Myocyte (in vitro differentiated cells): Measurements from ENCODE around the gene PFKFB4. TPM values are rescaled to one million over a fixed set of nuclear protein-coding genes. Genes with fewer than 3 reads are reported as not detected.
"Not testable (repeated sequence)": the region's sequence is repeated elsewhere in the genome, so short reads cannot be mapped to it uniquely, and the experiment has no call there.

Source experiments
- DNase-seq: peaks from one replicate; pipeline ENCODE4 v3.0.0-alpha.2; 2012; ENCODE audit warnings: low read depth
- total RNA-seq: library from RNA; depleted of rRNA; stranded (reverse); fragments of >200 nt; gene quantifications from 2 replicates; pipeline ENCODE4 v1.2.3, GENCODE V29; 2014

The PFKFB4 gene
- total RNA-seq, 1 donor from 2014 or later, result 8.1 TPM

DNA sequence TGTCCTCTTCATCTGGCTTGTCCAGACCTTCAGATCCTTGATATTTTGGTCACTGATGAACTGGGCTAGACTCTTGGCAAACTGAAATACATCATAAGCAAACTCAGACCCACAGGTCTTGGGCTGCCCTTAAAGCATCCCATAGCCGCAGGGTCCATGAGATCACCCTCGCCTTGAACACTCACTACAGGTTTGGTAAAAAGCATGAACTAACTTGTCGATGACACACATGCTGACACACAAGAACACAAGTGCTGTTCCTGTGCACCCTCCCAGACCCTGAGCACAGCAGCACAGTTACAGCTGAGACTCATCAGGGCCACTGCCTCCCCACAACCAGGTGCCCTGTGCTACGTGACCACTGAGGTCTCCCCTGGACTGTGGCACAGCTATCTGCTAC, 21.0 kb downstream of the PFKFB4 start:
- DNase-seq, result no peak

DNA sequence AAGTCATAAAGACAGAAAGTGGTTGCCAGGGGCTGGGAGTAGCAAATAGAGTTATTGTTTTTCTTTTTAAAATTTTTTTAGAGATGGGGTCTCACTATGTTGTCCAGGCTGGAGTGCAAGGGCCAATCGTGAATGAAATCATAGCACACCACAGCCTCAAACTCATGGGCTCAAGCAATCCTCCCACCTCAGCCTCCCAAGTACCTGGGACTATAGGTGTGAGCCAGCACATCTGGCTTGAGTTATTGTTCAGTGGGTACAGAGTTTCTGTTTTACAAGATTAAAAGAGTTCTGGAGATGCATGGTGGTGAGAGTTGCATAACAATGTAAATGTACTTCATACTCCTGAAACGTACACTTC, 23.6 kb downstream of the PFKFB4 start:
- no peak for DNase-seq

DNA sequence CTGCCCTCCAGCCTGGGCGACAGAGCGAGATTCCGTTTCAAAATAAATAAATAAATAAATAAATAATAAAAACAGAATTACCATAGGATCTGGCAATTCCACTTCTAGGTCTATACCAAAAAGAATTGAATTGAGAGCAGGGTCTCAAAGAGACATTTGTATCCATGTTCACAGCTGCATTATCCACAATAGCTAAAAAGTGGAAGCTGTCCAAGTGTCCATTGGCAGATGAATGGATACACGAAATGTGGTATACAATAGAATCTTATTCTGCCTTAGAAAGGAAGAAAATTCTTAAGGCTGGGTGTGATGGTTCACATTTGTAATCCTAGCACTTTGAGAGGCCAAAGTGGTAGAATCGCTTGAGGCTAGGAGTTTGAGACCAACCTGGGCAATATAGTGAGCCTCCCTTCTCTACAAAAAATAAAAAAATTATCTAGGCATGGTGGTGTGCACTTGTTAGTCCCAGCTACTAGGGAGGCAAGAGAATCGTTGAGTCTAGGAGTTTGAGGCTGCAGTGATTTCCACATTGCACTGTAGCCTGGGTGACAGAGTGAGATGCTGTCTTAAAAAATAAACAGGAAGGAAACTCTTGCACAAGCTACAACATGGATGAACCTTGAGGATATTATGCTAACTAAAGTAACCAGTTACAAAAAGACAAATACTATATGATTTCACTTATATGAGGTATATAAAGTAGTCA, 24.2 kb downstream of the PFKFB4 start:
- no peak for DNase-seq

GRCh38 chr3:48530701-48531100, 25.9 kb downstream of the PFKFB4 start:
- not testable (repeated sequence) for DNase-seq

- no peak for DNase-seq
Observed at GRCh38 chr3:48528754-48529153, 27.8 kb downstream of the PFKFB4 start.

- DNase-seq, result no peak
Observed at GRCh38 chr3:48528048-48528447, 28.6 kb downstream of the PFKFB4 start.

DNA sequence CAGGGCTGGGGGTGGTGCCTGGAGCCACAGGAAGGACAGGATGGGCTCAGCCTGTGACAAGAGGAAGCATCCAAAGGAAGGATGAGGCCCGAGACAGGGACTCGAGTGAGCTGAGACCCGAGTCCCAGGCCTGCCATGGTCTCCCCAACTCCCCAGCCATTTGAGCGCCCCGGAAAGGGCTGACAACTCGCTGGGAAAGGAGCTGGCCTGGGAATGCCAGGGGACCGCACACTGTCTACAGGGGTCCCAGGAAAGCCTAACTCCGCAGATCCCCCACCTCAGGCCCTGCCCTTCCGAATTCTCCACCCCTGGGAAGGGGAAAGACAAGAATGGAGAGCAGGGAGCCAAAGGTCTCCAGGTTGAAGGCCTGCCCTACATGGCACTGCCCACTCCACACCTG, 31.6 kb downstream of the PFKFB4 start:
- no peak for DNase-seq

- no peak for DNase-seq
Observed at GRCh38 chr3:48521635-48522034, 35.0 kb downstream of the PFKFB4 start.

DNA sequence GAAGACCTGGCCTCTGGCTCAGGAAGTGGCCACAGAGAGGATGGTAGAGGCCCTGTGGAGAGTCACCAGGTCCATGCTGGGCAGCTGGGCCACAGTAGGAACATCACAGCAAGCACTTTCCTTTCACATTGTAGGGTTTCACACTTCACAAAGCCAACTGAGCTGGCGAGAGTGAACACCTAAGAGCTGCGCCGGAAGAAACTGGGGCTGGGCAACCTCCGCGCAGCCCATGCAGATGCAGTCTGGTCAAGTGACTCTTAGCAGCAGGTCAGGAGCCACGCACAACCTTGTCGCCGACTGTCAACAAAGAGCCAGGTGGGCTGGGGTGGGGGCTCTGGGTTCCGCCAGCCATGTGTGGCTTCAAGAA, 37.3 kb downstream of the PFKFB4 start:
- no peak for DNase-seq

GRCh38 chr3:48518638-48519276, 37.8 kb downstream of the PFKFB4 start:
- peak; percentile 29 for DNase-seq

- DNase-seq, result no peak
Observed at GRCh38 chr3:48518069-48518468, 38.5 kb downstream of the PFKFB4 start.

DNA sequence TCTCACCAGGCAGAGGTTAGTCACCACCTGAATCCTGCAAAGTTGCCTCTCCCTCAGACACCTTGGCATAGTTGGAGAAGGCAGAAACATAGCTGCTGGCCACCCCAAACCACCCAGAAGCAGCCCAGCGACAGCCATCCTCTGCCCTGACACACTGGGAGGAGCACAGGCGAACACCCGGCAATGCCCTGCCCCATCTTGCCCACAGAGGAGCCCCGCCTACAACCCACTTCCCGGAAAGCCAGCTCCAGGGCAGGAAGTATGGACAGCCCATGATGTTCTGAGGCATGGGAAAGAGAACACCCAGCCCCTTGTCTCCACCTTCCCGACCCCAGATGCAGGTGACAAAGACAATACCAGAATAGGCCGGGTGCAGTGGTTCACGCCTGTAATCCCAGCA, 40.0 kb downstream of the PFKFB4 start:
- DNase-seq, result no peak

DNA sequence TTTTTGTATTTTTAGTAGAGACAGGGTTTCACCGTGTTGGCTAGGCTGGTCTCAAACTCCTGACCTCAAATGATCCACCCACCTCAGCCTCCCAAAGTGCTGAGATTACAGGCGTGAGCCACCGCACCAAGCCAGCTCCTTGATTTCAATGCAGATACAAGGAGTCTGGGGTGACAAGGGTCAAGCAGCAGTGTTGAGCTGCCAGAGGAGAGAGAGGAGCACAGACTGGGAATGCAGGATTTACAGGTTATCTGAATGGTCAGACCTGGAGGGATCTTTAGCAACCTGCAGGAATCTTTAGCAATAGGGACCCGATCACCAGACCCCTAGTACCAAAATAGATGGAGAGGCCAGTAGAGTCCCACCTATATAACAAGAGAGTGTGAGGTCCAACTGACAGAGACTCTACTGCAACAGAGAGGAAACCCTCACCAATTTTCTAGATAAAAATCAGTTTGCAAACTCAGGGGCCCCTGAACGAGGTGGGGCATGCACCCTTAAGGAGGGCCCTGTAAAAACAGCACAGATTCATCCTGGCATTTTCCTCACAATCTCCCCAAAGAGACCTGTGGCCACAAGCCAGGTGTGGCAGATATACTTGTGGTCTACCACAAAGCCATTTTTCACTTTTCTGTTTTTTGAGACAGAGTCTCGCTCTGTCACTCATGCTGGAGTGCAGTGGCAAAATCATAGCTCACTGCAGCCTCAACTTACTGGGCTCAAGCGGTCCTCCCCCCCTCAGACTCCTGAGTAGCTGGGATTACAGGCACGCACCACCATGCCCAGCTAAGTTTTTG, 42.0 kb downstream of the PFKFB4 start:
- DNase-seq, result no peak

- DNase-seq, result no peak
Observed at GRCh38 chr3:48511551-48511950, 45.1 kb downstream of the PFKFB4 start.

GRCh38 chr3:48507256-48508061, 49.1 kb downstream of the PFKFB4 start:
- peak; percentile 85 for DNase-seq

DNA sequence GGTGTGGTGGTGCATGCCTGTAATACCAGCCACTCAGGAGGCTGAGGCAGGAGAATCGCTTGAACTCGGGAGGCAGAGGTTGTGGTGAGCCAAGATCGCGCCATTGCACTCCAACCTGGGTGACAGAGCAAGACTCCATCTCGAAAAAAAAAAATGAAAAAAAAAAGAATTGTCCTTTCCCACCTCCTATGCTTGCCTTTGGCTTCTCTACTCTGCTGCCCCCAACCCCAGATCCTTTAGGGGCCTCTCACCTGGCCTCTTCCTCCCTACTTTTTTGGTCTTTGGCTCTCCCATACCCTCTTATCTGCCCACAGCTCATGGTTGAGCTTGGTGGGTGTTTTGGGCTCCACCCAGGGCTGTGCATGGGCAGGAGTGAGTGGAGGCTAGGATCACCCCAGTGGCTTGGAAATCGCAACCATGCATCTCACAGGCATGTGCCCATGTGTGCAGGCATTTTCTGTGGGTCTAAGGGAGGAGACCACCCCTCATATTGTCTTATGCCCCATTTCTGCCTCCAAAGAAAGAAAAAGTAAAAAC, 50.6 kb downstream of the PFKFB4 start:
- no peak for DNase-seq

- no peak for DNase-seq
Observed at GRCh38 chr3:48505146-48505545, 51.5 kb downstream of the PFKFB4 start.

- peak; percentile 57 for DNase-seq
Observed at GRCh38 chr3:48504051-48504946, 52.3 kb downstream of the PFKFB4 start, which contains the start of gene SHISA5. TSS of gene SHISA5 (minus strand) at chr3:48504174. CDS start at chr3:48504094, 80 bp downstream.

DNA sequence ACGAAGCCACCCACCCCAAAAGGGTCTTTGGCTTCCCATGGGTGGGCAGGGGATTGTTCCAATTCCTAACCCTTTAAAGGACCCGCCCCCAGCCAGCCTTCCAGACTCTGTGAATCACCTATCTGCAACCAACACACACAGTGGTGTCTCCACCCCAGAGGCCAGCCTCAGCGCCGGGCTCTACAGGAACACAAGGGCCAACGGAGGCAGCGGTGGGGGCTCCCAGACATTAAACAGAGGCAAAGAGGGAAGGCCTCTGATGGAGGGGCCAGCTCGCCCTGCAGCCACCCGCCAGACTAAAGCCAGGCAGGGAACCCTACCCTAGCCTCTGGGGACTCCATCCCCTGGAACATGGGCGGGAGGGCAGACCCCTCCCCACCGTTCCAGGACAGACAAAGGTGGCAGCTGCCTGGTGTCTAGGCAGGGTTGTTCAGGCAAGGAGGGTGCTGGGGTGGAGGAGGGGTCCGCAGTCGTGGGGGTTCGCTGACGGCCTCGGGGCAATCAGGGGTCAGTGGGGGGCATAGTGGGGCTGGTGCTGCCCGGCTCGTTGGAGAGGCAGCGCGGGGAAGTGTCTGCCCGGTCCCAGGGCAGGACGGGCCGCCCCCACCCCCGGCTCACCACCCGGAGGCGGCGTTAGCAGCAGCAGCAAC, 53.1 kb downstream of the PFKFB4 start:
- no peak for DNase-seq

DNA sequence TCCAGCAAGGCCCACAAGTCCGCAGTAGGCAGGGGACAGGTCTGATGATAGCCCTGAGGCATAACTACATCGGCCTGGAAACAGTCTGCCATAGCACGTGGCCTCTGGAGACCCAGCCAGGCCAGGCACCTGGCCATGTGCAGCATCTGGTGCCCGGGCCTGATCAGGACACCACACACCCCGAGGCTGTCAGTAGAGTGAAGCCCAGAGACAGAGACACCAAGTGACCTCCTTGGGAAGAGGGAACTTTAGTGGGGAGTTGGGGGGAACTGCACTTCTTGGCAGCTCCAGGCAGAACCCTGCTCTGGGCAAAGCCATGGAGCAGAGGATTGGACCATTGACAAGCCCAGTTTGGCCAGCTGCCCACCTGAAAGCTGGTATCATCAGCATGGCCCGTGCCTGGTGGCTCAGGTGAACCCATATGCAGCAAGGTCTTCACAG, 53.9 kb downstream of the PFKFB4 start:
- no peak for DNase-seq
